K562 (cell line): ENCODE measurements around the gene RIPPLY3. TPM values are rescaled to one million over a fixed set of nuclear protein-coding genes. Genes with fewer than 3 reads are reported as not detected.

Experiments
- ATAC-seq: fragments of 200-7000 bp; cut with Tn5 transposase; 3 replicates; pipeline ENCODE4 v1.9.1; 2020; ENCODE audit warnings: moderate library complexity
- BruUV-seq: library from RNA; stranded (reverse); fragments of 400-500 nt; replicated peaks from 2 replicates; lab custom pipeline; 2021; lab: Mats Ljungman, UMichigan
- CTCF ChIA-PET: fragments of 300-600 bp; formaldehyde crosslinking; extraction: SDS; loops from one replicate; lab custom pipeline; 2021; ENCODE audit warnings: low intra/inter-chr PET ratio; lab: Yijun Ruan, JAX
- POLR2A ChIA-PET: fragments of 300-600, 350-650 bp; sonication (Branson Sonifier 250); formaldehyde crosslinking; extraction: SDS; loops from one replicate; lab custom pipeline; 2021; ENCODE audit warnings: antibody characterized with exemption, inconsistent platforms; lab: Yijun Ruan, JAX
- DNase-seq, 4 experiments: peaks; one replicate each; pipeline versions ENCODE4 v3.0.0 to v3.0.0-alpha.2; 2011 to 2018; ENCODE audit warnings: low spot score in 3 of 4, mixed read lengths in 3 of 4; ENCODE audit errors: extremely low read depth in 1 of 4
- FAIRE-seq: peaks from 2 replicates; lab custom pipeline; 2011; peaks lifted over from hg19 to GRCh38; lab: Jason Lieb, UNC
- H2AFZ ChIP-seq: 2 replicates; pipeline ENCODE4 v1.6.0; 2011; ENCODE audit warnings: low read depth, low read length, control low read depth, inconsistent platforms
- H3K27ac ChIP-seq: fragments of 200-600 bp; 3 replicates; pipeline ENCODE4 v1.8.0; 2011; ENCODE audit warnings: low read depth, mild to moderate bottlenecking, control low read depth, inconsistent platforms, low read length, moderate library complexity, mixed read lengths; ENCODE audit errors: extremely low read depth
- H3K27me3 ChIP-seq, 2 experiments: fragments of 300-600 bp in 1 of 2; 2 replicates in 1 of 2; 3 replicates in 1 of 2; pipeline versions ENCODE4 v1.6.0 to v1.8.0; 2011; ENCODE audit warnings: inconsistent platforms in 2 of 2, low read length in 2 of 2, mild to moderate bottlenecking in 1 of 2, mixed read lengths in 1 of 2, moderate library complexity in 1 of 2; ENCODE audit not compliant: control insufficient read depth in 2 of 2, insufficient read depth in 2 of 2
- H3K36me3 ChIP-seq: fragments of 300-600 bp; 3 replicates; pipeline ENCODE4 v1.8.0; 2011; ENCODE audit warnings: mild to moderate bottlenecking, low read length, inconsistent platforms; ENCODE audit not compliant: control insufficient read depth, insufficient read depth
- H3K4me1 ChIP-seq, 2 experiments: fragments of 200-600 bp in 1 of 2; replicated peaks in 1 of 2; 2 replicates in 1 of 2; 3 replicates in 1 of 2; pipeline versions ENCODE4 v1.5.1 to v1.8.0; 2011; ENCODE audit warnings: inconsistent platforms in 2 of 2, low read length in 2 of 2, mild to moderate bottlenecking in 1 of 2, mixed read lengths in 1 of 2, moderate library complexity in 1 of 2; ENCODE audit not compliant: control insufficient read depth in 2 of 2, insufficient read depth in 2 of 2
- H3K4me2 ChIP-seq: 2 replicates; pipeline ENCODE4 v1.6.1; 2011; ENCODE audit warnings: low read length, control low read depth, inconsistent platforms, mixed read lengths; ENCODE audit not compliant: insufficient read depth
- H3K4me3 ChIP-seq: fragments of 200-600 bp; sonication (generic), shearing (Covaris generic); 2 replicates; pipeline ENCODE4 v1.5.1; 2016; ENCODE audit warnings: control low read depth, inconsistent platforms
- H3K79me2 ChIP-seq: fragments of 200-600 bp; 3 replicates; pipeline ENCODE4 v1.8.0; 2011; ENCODE audit warnings: low read length, inconsistent platforms; ENCODE audit not compliant: control insufficient read depth, insufficient read depth
- H3K9ac ChIP-seq, 2 experiments: 2 replicates each; pipeline versions ENCODE4 v1.6.0 to v1.6.1; 2011; ENCODE audit warnings: low read depth in 2 of 2, low read length in 2 of 2, control low read depth in 1 of 2, inconsistent platforms in 1 of 2, mild to moderate bottlenecking in 1 of 2, mixed read lengths in 1 of 2; ENCODE audit not compliant: insufficient read depth in 1 of 2
- H3K9me1 ChIP-seq: one replicate; pipeline ENCODE4 v1.6.0; 2011; ENCODE audit warnings: inconsistent platforms, mild to moderate bottlenecking, low read length, moderate library complexity; ENCODE audit not compliant: control insufficient read depth, insufficient read depth
- H3K9me3 ChIP-seq: replicated peaks from 2 replicates; pipeline ENCODE4 v1.5.1; 2011; ENCODE audit warnings: low read depth, low read length, inconsistent platforms; ENCODE audit not compliant: control insufficient read depth, insufficient read depth
- H4K20me1 ChIP-seq: replicated peaks from 2 replicates; pipeline ENCODE4 v1.6.1; 2011; ENCODE audit warnings: low read length, inconsistent platforms, mixed read lengths; ENCODE audit not compliant: control insufficient read depth, insufficient read depth
- BACH1 ChIP-seq: fragments of 200-800 bp; sonication (Bioruptor generic); IDR thresholded peaks from 2 replicates; pipeline ENCODE4 v1.6.1; 2016; ENCODE audit warnings: missing genetic modification characterization, missing compliant biosample characterization
- CBFA2T2 ChIP-seq: fragments of 450-650 bp; conservative IDR thresholded peaks from 2 replicates; pipeline ENCODE4 v1.6.1; 2017; ENCODE audit warnings: mild to moderate bottlenecking
- FOXJ2 ChIP-seq: fragments of 200-800 bp; sonication (Bioruptor generic); IDR thresholded peaks from 2 replicates; pipeline ENCODE4 v1.6.1; 2016; ENCODE audit warnings: missing genetic modification characterization, missing compliant biosample characterization
- IRF2 ChIP-seq: sonication (generic); formaldehyde crosslinking; IDR thresholded peaks from 2 replicates; pipeline ENCODE4 v1.8.1; 2022; ENCODE audit warnings: mild to moderate bottlenecking, missing genetic modification reagents
- L3MBTL2 ChIP-seq: fragments of 450-650 bp; IDR thresholded peaks from 2 replicates; pipeline ENCODE4 v1.6.1; 2016; ENCODE audit warnings: mild to moderate bottlenecking, moderate library complexity
- MEF2D ChIP-seq: conservative IDR thresholded peaks from 2 replicates; pipeline ENCODE4 v1.6.1; 2016; ENCODE audit warnings: low read depth, missing genetic modification characterization, missing compliant biosample characterization
- MTF1 ChIP-seq: fragments of 250-450 bp; sonication (Bioruptor Pico); IDR thresholded peaks from 2 replicates; pipeline ENCODE4 v1.9.0; 2021; ENCODE audit warnings: moderate library complexity, mild to moderate bottlenecking, inconsistent platforms, borderline replicate concordance
- NFXL1 ChIP-seq: fragments of 450-650 bp; formaldehyde crosslinking; IDR thresholded peaks from 2 replicates; pipeline ENCODE4 v1.4.0; 2021; ENCODE audit warnings: mild to moderate bottlenecking
- PHTF2 ChIP-seq: fragments of 250-450 bp; sonication (Bioruptor Pico); IDR thresholded peaks from 2 replicates; pipeline ENCODE4 v1.5.0; 2021; ENCODE audit warnings: mild to moderate bottlenecking
- PRMT5 ChIP-seq: sonication (generic); formaldehyde crosslinking; IDR thresholded peaks from 2 replicates; pipeline ENCODE4 v1.5.0; 2020; ENCODE audit warnings: missing genetic modification reagents
- TAF7 ChIP-seq: fragments of 450-650 bp; IDR thresholded peaks from 2 replicates; pipeline ENCODE4 v1.6.1; 2016; ENCODE audit warnings: missing genetic modification characterization, missing compliant biosample characterization
- TCF7 ChIP-seq: sonication (generic); IDR thresholded peaks from 2 replicates; pipeline ENCODE4 v1.6.1; 2016; ENCODE audit warnings: antibody characterized with exemption, borderline replicate concordance
- ZKSCAN8 ChIP-seq: fragments of 200-800 bp; sonication (Bioruptor generic); IDR thresholded peaks from 2 replicates; pipeline ENCODE4 v1.6.1; 2016; ENCODE audit warnings: missing genetic modification characterization, missing compliant biosample characterization
- ZNF232 ChIP-seq: sonication (generic); formaldehyde crosslinking; IDR thresholded peaks from 2 replicates; pipeline ENCODE4 v1.8.0; 2022; ENCODE audit warnings: mild to moderate bottlenecking, missing genetic modification reagents
- ZNF644 ChIP-seq: fragments of 200-800 bp; sonication (Bioruptor generic); IDR thresholded peaks from 2 replicates; pipeline ENCODE4 v1.6.1; 2016; ENCODE audit warnings: low read depth, missing genetic modification characterization, missing compliant biosample characterization
- ZSCAN32 ChIP-seq: fragments of 450-650 bp; formaldehyde crosslinking; IDR thresholded peaks from 2 replicates; pipeline ENCODE4 v1.4.0; 2020; ENCODE audit warnings: mild to moderate bottlenecking, moderate library complexity
- WGBS: fragments of 100-300 bp; shearing (Covaris generic); methylation state at CpG from one replicate; pipeline ENCODE4 v1.1.6; 2016; ENCODE audit warnings: low coverage, mixed read lengths; ENCODE audit not compliant: insufficient coverage; ENCODE audit errors: missing lambda C conversion rate; 5-methylcytosine and 5-hydroxymethylcytosine counted together
- in situ Hi-C: fragments of 300-500 bp; cut with MboI; formaldehyde crosslinking; loops from 4 replicates; pipeline ENCODE4 v1.15.0; 2018; ENCODE audit warnings: inconsistent platforms, mixed read lengths
- intact Hi-C: fragments of 100-400 bp; cut with micrococcal nuclease; formaldehyde crosslinking; loops from 2 replicates; pipeline ENCODE4 v1.14.2; 2022
- polyA plus RNA-seq, 8 experiments: library from polyadenylated mRNA; depleted of rRNA in 4 of 8; stranded (reverse) in 5 of 8; unstranded in 3 of 8; fragments of >200 nt; fragmentation: Nextera tagmentation in 2 of 8; fragmentation: Illumina TruSeq in 1 of 8; extraction: Ambion mirVana in 2 of 8; extraction: Trizol in 1 of 8; gene quantifications; 2 replicates each; pipeline versions ENCODE4 v1.2.1 to v1.2.3, GENCODE V29; 2011 to 2014; ENCODE audit warnings: inconsistent platforms in 1 of 8, missing spikeins in 1 of 8
- total RNA-seq, 7 experiments: library from RNA; depleted of rRNA in 6 of 7; stranded (reverse); fragments of >200 nt in 6 of 7; fragmentation: Illumina TruSeq in 2 of 7; extraction: Trizol in 2 of 7; gene quantifications; 2 replicates each; pipeline versions ENCODE4 v1.2.1 to v1.2.3, GENCODE V29; 2011 to 2021; ENCODE audit warnings: low replicate concordance in 1 of 7
- TF ChIP-seq, protein P1 (sequence below): sonication (generic); formaldehyde crosslinking; IDR thresholded peaks from 2 replicates; pipeline ENCODE4 v1.8.1; 2022; ENCODE audit warnings: missing genetic modification reagents
- TF ChIP-seq, protein P2 (sequence below): fragments of 450-650 bp; IDR thresholded peaks from 2 replicates; pipeline ENCODE4 v1.6.1; 2016; ENCODE audit warnings: missing biosample characterization, missing genetic modification characterization
- TF ChIP-seq, protein P3 (sequence below): sonication (generic); IDR thresholded peaks from 2 replicates; pipeline ENCODE4 v1.6.1; 2016
- TF ChIP-seq, protein P4 (sequence below): fragments of 250-450 bp; sonication (Bioruptor Pico); IDR thresholded peaks from 2 replicates; pipeline ENCODE4 v1.4.0; 2020

RIPPLY3 gene
- total and polyA plus RNA-seq, 9 of the 15 experiments (the other 6 are each of a cell fraction or from before 2014, with no cell fraction given), result not detected

DNA sequence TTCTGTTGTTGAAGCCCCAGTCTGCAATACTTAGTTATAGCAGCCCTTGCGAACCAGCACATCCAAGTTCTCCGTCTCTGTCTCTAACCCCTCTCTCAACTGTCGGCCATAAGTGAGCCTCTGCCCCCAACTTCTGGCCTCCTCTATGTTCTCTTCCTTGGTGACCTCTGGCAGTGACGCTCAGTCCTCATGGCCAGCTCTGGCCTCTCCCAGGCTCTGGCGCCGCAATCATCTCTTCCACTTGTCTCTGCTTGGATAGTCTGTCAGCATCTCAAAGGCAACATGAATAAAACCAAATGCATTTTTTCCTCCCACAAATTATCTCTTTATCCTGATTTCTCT is 31.7 kb upstream of the RIPPLY3 start:
- Histone ChIP-seq H3K9ac (0 out of 4 replicates have a peak overlapping the region, but pooled peaks of 1 of the 2 experiments have one; percentile 21), H3K36me3 (no peaks in the 10 kb centered on the region; the same call in 2 of the 3 replicates), H3K9me1 (no peaks in the 10 kb centered on the region), H3K4me2 (peak overlapping the region; percentile 6; the same call in 1 of the 2 replicates), H3K4me1 (peaks cover 14 to 16% of the 10 kb centered on the region in 2 experiments), H3K27ac (peak overlapping the region; percentile 73; the same call in 2 of the 3 replicates), H3K27me3 (no peaks in the 10 kb centered on the region), H2AFZ (no peak overlapping the region), H4K20me1 (no peaks in the 10 kb centered on the region), H3K4me3 (no peak overlapping the region), H3K79me2 (no peaks in the 10 kb centered on the region), H3K9me3 (no peaks in the 10 kb centered on the region)
- peak; percentile 3; the same call in 1 of the 3 replicates for ATAC-seq
- in situ Hi-C loops, result loop anchor here (10.0 kb wide), 1 partner anchor 110 kb away; no protein-coding TSS in a partner anchor
- intact Hi-C loops, result no loop called here
- DNase-seq, result no peak
- CTCF ChIA-PET, result no interaction called here
- WGBS, result 75% methylated on average over 6 of the region's 6 CpGs
- POLR2A ChIA-PET, result interaction anchor here (0.5 to 4.0 kb wide), 3 partner anchors 9 to 112 kb away, joined by 3 to 14 read pairs (median 4); partner anchors contain the start of gene HLCS
- FAIRE-seq, result no peak
- BruUV-seq, result no TSS peak
- TF ChIP-seq L3MBTL2, result no peak
- no peak for TF ChIP-seq TCF7
- no peak for TF ChIP-seq FOXJ2 (tag)
- TF ChIP-seq, protein P1, sequence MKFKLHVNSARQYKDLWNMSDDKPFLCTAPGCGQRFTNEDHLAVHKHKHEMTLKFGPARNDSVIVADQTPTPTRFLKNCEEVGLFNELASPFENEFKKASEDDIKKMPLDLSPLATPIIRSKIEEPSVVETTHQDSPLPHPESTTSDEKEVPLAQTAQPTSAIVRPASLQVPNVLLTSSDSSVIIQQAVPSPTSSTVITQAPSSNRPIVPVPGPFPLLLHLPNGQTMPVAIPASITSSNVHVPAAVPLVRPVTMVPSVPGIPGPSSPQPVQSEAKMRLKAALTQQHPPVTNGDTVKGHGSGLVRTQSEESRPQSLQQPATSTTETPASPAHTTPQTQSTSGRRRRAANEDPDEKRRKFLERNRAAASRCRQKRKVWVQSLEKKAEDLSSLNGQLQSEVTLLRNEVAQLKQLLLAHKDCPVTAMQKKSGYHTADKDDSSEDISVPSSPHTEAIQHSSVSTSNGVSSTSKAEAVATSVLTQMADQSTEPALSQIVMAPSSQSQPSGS (CRISPR knock-in tag), result no peak
- TF ChIP-seq ZNF644 (tag), result no peak
- no peak for TF ChIP-seq MTF1
- 0 out of 2 replicates have a peak, but pooled peaks have one; percentile 59 for TF ChIP-seq NFXL1 (CRISPR knock-in tag)
- TF ChIP-seq ZNF232 (CRISPR knock-in tag), result no peak
- TF ChIP-seq PHTF2 (CRISPR knock-in tag), result no peak
- TF ChIP-seq, protein P2, sequence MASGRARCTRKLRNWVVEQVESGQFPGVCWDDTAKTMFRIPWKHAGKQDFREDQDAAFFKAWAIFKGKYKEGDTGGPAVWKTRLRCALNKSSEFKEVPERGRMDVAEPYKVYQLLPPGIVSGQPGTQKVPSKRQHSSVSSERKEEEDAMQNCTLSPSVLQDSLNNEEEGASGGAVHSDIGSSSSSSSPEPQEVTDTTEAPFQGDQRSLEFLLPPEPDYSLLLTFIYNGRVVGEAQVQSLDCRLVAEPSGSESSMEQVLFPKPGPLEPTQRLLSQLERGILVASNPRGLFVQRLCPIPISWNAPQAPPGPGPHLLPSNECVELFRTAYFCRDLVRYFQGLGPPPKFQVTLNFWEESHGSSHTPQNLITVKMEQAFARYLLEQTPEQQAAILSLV (tag), result 0 out of 2 replicates have a peak, but pooled peaks have one; percentile 8
- TF ChIP-seq IRF2 (CRISPR knock-in tag), result no peak
- no peak for TF ChIP-seq CBFA2T2
- TF ChIP-seq, protein P3, sequence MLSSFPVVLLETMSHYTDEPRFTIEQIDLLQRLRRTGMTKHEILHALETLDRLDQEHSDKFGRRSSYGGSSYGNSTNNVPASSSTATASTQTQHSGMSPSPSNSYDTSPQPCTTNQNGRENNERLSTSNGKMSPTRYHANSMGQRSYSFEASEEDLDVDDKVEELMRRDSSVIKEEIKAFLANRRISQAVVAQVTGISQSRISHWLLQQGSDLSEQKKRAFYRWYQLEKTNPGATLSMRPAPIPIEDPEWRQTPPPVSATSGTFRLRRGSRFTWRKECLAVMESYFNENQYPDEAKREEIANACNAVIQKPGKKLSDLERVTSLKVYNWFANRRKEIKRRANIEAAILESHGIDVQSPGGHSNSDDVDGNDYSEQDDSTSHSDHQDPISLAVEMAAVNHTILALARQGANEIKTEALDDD, result no peak
- no peak for TF ChIP-seq ZSCAN32 (CRISPR knock-in tag)
- no peak for TF ChIP-seq BACH1 (tag)
- TF ChIP-seq, protein P4, sequence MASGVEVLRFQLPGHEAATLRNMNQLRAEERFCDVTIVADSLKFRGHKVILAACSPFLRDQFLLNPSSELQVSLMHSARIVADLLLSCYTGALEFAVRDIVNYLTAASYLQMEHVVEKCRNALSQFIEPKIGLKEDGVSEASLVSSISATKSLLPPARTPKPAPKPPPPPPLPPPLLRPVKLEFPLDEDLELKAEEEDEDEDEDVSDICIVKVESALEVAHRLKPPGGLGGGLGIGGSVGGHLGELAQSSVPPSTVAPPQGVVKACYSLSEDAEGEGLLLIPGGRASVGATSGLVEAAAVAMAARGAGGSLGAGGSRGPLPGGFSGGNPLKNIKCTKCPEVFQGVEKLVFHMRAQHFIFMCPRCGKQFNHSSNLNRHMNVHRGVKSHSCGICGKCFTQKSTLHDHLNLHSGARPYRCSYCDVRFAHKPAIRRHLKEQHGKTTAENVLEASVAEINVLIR (CRISPR knock-in tag), result no peak
- no peak for TF ChIP-seq PRMT5 (CRISPR knock-in tag)
- TF ChIP-seq ZKSCAN8 (CRISPR knock-in tag), result no peak
- TF ChIP-seq MEF2D, result 0 out of 2 replicates have a peak, but pooled peaks have one; percentile 27
- no peak for TF ChIP-seq TAF7 (tag)
